Tibial nerve (tissue), 4 donors: ENCODE data around the gene BMP2.

Source experiments
- EP300 ChIP-seq, 2 donors: sonication (generic); formaldehyde crosslinking; IDR thresholded peaks; one replicate each; pipeline ENCODE4 v1.6.1; 2017; ENCODE audit warnings: antibody characterized with exemption in 2 of 2, mild to moderate bottlenecking in 1 of 2
- POLR2A ChIP-seq, 2 donors: fragments of 450-650 bp; IDR thresholded peaks; one replicate each; pipeline ENCODE4 v1.6.1; 2017; ENCODE audit warnings: antibody characterized with exemption in 2 of 2, mild to moderate bottlenecking in 2 of 2, moderate library complexity in 2 of 2
- TF ChIP-seq, protein P1 (sequence below), 5 experiments: fragments of 200-600 bp in 3 of 5; fragments of 450-650 bp in 2 of 5; sonication (generic) in 3 of 5; IDR thresholded peaks; one replicate each; pipeline ENCODE4 v1.5.1; 2016 to 2019; ENCODE audit warnings: antibody characterized with exemption in 5 of 5, mild to moderate bottlenecking in 3 of 5, moderate library complexity in 2 of 5

GRCh38 chr20:6818033-6818808, 50.7 kb downstream of the BMP2 start:
- TF ChIP-seq, protein P1, sequence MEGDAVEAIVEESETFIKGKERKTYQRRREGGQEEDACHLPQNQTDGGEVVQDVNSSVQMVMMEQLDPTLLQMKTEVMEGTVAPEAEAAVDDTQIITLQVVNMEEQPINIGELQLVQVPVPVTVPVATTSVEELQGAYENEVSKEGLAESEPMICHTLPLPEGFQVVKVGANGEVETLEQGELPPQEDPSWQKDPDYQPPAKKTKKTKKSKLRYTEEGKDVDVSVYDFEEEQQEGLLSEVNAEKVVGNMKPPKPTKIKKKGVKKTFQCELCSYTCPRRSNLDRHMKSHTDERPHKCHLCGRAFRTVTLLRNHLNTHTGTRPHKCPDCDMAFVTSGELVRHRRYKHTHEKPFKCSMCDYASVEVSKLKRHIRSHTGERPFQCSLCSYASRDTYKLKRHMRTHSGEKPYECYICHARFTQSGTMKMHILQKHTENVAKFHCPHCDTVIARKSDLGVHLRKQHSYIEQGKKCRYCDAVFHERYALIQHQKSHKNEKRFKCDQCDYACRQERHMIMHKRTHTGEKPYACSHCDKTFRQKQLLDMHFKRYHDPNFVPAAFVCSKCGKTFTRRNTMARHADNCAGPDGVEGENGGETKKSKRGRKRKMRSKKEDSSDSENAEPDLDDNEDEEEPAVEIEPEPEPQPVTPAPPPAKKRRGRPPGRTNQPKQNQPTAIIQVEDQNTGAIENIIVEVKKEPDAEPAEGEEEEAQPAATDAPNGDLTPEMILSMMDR (IDR thresholded peaks at IDR 0.05): no peak
- no peak for TF ChIP-seq POLR2A (IDR thresholded peaks at IDR 0.05)
- TF ChIP-seq EP300 (IDR thresholded peaks at IDR 0.05): no peak
